ENCODE measurements around the gene MOCOS.

DNA sequence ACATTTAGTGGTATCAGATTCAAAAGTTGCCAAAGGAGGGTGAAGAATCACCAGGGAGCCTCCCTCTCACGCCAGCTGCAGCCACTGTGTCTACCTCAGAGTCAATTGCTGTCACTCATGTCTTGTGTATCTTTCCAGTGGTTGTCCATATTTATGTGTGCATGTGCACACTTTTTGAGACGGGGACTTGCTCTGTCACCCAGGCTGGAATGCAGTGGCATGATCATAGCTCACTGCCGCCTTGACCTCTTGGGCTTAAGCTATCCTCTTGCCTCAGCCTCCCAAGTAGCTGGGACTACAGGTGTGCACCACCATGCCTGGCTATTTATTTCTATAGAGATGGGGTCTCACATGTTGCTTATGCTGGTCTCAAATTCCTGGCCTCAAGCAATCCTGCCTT is 4.0 kb downstream of the MOCOS start:
- TF ChIP-seq, protein P1, sequence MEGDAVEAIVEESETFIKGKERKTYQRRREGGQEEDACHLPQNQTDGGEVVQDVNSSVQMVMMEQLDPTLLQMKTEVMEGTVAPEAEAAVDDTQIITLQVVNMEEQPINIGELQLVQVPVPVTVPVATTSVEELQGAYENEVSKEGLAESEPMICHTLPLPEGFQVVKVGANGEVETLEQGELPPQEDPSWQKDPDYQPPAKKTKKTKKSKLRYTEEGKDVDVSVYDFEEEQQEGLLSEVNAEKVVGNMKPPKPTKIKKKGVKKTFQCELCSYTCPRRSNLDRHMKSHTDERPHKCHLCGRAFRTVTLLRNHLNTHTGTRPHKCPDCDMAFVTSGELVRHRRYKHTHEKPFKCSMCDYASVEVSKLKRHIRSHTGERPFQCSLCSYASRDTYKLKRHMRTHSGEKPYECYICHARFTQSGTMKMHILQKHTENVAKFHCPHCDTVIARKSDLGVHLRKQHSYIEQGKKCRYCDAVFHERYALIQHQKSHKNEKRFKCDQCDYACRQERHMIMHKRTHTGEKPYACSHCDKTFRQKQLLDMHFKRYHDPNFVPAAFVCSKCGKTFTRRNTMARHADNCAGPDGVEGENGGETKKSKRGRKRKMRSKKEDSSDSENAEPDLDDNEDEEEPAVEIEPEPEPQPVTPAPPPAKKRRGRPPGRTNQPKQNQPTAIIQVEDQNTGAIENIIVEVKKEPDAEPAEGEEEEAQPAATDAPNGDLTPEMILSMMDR (IDR thresholded peaks at IDR 0.05), result no peak
- TF ChIP-seq TCF7L2 (IDR thresholded peaks at IDR 0.05; ENCODE audit: low read depth, low read length), result no peak
- TF ChIP-seq SIN3A (IDR thresholded peaks at IDR 0.05; ENCODE audit: borderline replicate concordance, insufficient read depth, low read depth, low read length), result no peak
